Keratinocyte (primary cell): ENCODE data around the gene TMEM225B. TPM values are rescaled to one million over a fixed set of nuclear protein-coding genes. Genes with fewer than 3 reads are reported as not detected.
"Not testable (repeated sequence)": the region's sequence is repeated elsewhere in the genome, so short reads cannot be mapped to it uniquely, and the experiment has no call there.

Experiments
- DNase-seq: peaks from one replicate; pipeline ENCODE4 v3.0.0-alpha.2; 2011; ENCODE audit warnings: low read depth, missing footprints, low spot score
- FAIRE-seq: peaks from 2 replicates; lab custom pipeline; 2011; peaks lifted over from hg19 to GRCh38; lab: Jason Lieb, UNC
- H2AFZ ChIP-seq: 2 replicates; pipeline ENCODE4 v1.6.0; 2012; ENCODE audit warnings: low read length, control low read depth, inconsistent platforms; ENCODE audit not compliant: control insufficient read depth
- H3K27ac ChIP-seq: 2 replicates; pipeline ENCODE4 v1.5.1; 2011; ENCODE audit warnings: low read length; ENCODE audit not compliant: control insufficient read depth, insufficient read depth
- H3K27me3 ChIP-seq: 3 replicates; pipeline ENCODE4 v1.6.0; 2011; ENCODE audit warnings: low read length; ENCODE audit not compliant: control insufficient read depth, insufficient read depth; ENCODE audit errors: extremely low read depth
- H3K36me3 ChIP-seq, 2 experiments: 2 replicates in 1 of 2; 3 replicates in 1 of 2; pipeline ENCODE4 v1.5.1; 2011; ENCODE audit warnings: low read length in 2 of 2, mild to moderate bottlenecking in 1 of 2; ENCODE audit not compliant: control insufficient read depth in 2 of 2, insufficient read depth in 2 of 2; ENCODE audit errors: extremely low read depth in 1 of 2
- H3K4me1 ChIP-seq: 3 replicates; pipeline ENCODE4 v1.5.1; 2011; ENCODE audit warnings: low read length; ENCODE audit not compliant: control insufficient read depth, insufficient read depth; ENCODE audit errors: extremely low read depth
- H3K4me2 ChIP-seq: 3 replicates; pipeline ENCODE4 v1.6.0; 2011; ENCODE audit warnings: low read depth, low read length; ENCODE audit not compliant: control insufficient read depth, insufficient read depth; ENCODE audit errors: extremely low read depth
- H3K4me3 ChIP-seq, 3 experiments: fragments of 200-600 bp in 1 of 3; sonication (generic) in 1 of 3; 2 replicates in 2 of 3; 3 replicates in 1 of 3; pipeline ENCODE4 v1.5.1; 2011 to 2016; ENCODE audit warnings: low read length in 3 of 3, mild to moderate bottlenecking in 3 of 3, control low read depth in 2 of 3, inconsistent platforms in 1 of 3, low read depth in 1 of 3, mixed read lengths in 1 of 3, mixed run types in 1 of 3, moderate library complexity in 1 of 3; ENCODE audit not compliant: control insufficient read depth in 2 of 3, insufficient read depth in 2 of 3; ENCODE audit errors: extremely low read depth in 1 of 3
- H3K79me2 ChIP-seq: 2 replicates; pipeline ENCODE4 v1.6.0; 2012; ENCODE audit warnings: low read length; ENCODE audit not compliant: control insufficient read depth, insufficient read depth
- H3K9ac ChIP-seq: 3 replicates; pipeline ENCODE4 v1.6.0; 2011; ENCODE audit warnings: low read length; ENCODE audit not compliant: control insufficient read depth, insufficient read depth; ENCODE audit errors: extremely low read depth
- H3K9me1 ChIP-seq: 3 replicates; pipeline ENCODE4 v1.6.0; 2011; ENCODE audit warnings: low read length; ENCODE audit not compliant: control insufficient read depth, insufficient read depth; ENCODE audit errors: extremely low read depth
- H3K9me3 ChIP-seq: 2 replicates; pipeline ENCODE4 v1.5.1; 2012; ENCODE audit warnings: low read depth, low read length; ENCODE audit not compliant: control insufficient read depth
- H4K20me1 ChIP-seq: 3 replicates; pipeline ENCODE4 v1.6.0; 2011; ENCODE audit warnings: low read length; ENCODE audit not compliant: control insufficient read depth, insufficient read depth; ENCODE audit errors: extremely low read depth
- CTCF ChIP-seq, 3 experiments: IDR thresholded peaks in 1 of 3; conservative IDR thresholded peaks in 1 of 3; optimal IDR thresholded peaks in 1 of 3; 2 replicates in 2 of 3; 3 replicates in 1 of 3; pipeline versions ENCODE3 to v1.5.1; 2011; ENCODE audit warnings: low read length in 3 of 3, mild to moderate bottlenecking in 3 of 3, moderate library complexity in 2 of 3, control low read depth in 1 of 3, inconsistent platforms in 1 of 3; ENCODE audit not compliant: insufficient read depth in 2 of 3; ENCODE audit errors: extremely low read depth in 1 of 3
- EZH2 ChIP-seq: IDR thresholded peaks from one replicate; pipeline ENCODE4 v1.6.1; 2012; ENCODE audit warnings: inconsistent platforms, mild to moderate bottlenecking, low read length, moderate library complexity
- dilution Hi-C: fragments of 300-500 bp; cut with MboI; formaldehyde crosslinking; loops from one replicate; pipeline ENCODE4 v1.7.0; 2020; ENCODE audit warnings: low sequenced_read_pairs; ENCODE audit not compliant: extremely low pct_ligation_motif_present
- polyA minus RNA-seq, 3 experiments: library from RNA; depleted of rRNA, polyadenylated mRNA; stranded (reverse); fragments of >200 nt; gene quantifications; 1 replicate in 1 of 3; 2 replicates in 1 of 3; 3 replicates in 1 of 3; pipeline ENCODE4 v1.2.3, GENCODE V29; 2011
- polyA plus RNA-seq, 5 experiments: library from polyadenylated mRNA; depleted of rRNA in 3 of 5; stranded (reverse) in 3 of 5; stranded (forward) in 1 of 5; unstranded in 1 of 5; fragments of >200 nt; gene quantifications; 1 replicate in 1 of 5; 2 replicates in 3 of 5; 3 replicates in 1 of 5; pipeline versions ENCODE4 v1.2.1 to v1.2.3, GENCODE V29; 2011 to 2012; ENCODE audit warnings: missing spikeins in 2 of 5, low read depth in 1 of 5, low replicate concordance in 1 of 5

Gene TMEM225B
- polyA plus RNA-seq (0.18 to 0.26 TPM (median 0.23 TPM) in 3 replicates), polyA minus RNA-seq (0.20 TPM in 1 of 3 replicates, not detected in the others)
- polyA plus RNA-seq (2011; ENCODE audit: low read depth) = 0.26 TPM
- 0.05 and 0.13 TPM in 2 replicates for polyA plus RNA-seq (2011; cell fraction: cytosol; rRNA removed)
- polyA plus RNA-seq (2011; cell fraction: nucleus; rRNA removed) = 0.15 and 0.19 TPM in 2 replicates
- polyA plus RNA-seq (2012; ENCODE audit: low replicate concordance) = 1.7 TPM in 1 of 2 replicates, not detected in the other
- polyA minus RNA-seq (2011; cell fraction: cytosol; rRNA and poly(A)+ RNA removed) = not detected
- polyA minus RNA-seq (2011; cell fraction: nucleus; rRNA and poly(A)+ RNA removed) = not detected in 2 replicates

- no peak within 1 kb of the TSS for H2AFZ ChIP-seq
- dilution Hi-C loops = no loop called here
- H3K4me1 ChIP-seq = no peaks in the 10 kb centered on the region
- H3K4me3 ChIP-seq = no peak within 1 kb of the TSS
- DNase-seq = no peak
- no peak for FAIRE-seq
- H3K36me3 ChIP-seq = no peaks in the 10 kb centered on the region
- H3K4me2 ChIP-seq = no peak within 1 kb of the TSS
- H4K20me1 ChIP-seq = no peaks in the 10 kb centered on the region
- H3K27me3 ChIP-seq = no peaks in the 10 kb centered on the region
- H3K27ac ChIP-seq = no peak within 1 kb of the TSS
- no peaks in the 10 kb centered on the region for H3K9me3 ChIP-seq
- H3K9ac ChIP-seq = no peak within 1 kb of the TSS
- TF ChIP-seq CTCF (optimal IDR thresholded peaks at IDR 0.05 in 1 of 3, IDR thresholded peaks at IDR 0.05 in 1 of 3, conservative IDR thresholded peaks at IDR 0.05 in 1 of 3; ENCODE audit: extremely low read depth in 1 of 3, insufficient read depth in 2 of 3, low read length in 3 of 3) (no peak), EZH2 (no peak)
- no peaks in the 10 kb centered on the region for H3K79me2 ChIP-seq
- H3K9me1 ChIP-seq = no peaks in the 10 kb centered on the region
Observed at GRCh38 chr7:99597762-99598501, at the start of gene TMEM225B. Gene TMEM225B (plus strand): TSS chr7:99598267. CDS start chr7:99604389, 6,122 bp downstream.

- H3K9me3 ChIP-seq, H2AFZ ChIP-seq, H3K36me3 ChIP-seq, H3K4me2 ChIP-seq, FAIRE-seq, H3K4me1 ChIP-seq, H3K9me1 ChIP-seq, H3K9ac ChIP-seq, DNase-seq, dilution Hi-C loops, H4K20me1 ChIP-seq, H3K27me3 ChIP-seq, H3K4me3 ChIP-seq, H3K27ac ChIP-seq: not testable (repeated sequence)
- H3K79me2 ChIP-seq = peaks cover 15% of the 10 kb centered on the region
Observed at GRCh38 chr7:99549545-99549944, 48.5 kb upstream of the TMEM225B start.
